ENCODE results near the gene BABAM2. TPM values are rescaled to one million over a fixed set of nuclear protein-coding genes. Genes with fewer than 3 reads are reported as not detected.

The BABAM2 gene
- total RNA-seq, 4 donors from 2014 or later: 34.4 to 44.9 (median 38.3) TPM

DNA sequence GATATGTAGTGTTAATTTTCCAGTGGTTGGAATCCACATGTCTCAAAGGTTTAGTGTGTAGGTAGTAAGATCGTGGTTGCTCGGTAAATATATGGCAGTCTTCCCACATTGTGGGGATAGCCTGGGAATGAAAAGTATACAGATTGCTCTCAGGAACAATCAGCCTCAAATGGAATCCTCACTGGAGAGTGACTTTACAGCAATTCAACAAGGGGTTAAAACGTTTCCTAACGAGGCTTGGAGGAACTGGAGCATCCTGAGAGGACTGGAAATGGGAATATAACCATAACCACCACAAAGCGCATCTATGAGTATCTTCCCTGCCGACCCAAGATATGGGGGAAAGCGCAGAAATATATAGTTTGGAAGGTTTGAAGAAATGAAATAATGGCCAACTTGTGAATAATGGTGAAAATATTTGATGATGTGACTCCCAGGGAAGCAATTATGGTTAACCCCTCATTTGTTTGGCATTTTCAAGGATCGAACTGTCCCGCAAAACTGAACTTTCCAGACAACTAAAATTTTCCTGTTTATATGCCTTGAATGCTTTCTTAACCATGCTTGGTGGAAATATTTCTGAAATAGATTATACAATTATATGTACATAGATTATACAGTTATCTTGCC, 401.4 kb downstream of the BABAM2 start:
- TF ChIP-seq, protein P1, sequence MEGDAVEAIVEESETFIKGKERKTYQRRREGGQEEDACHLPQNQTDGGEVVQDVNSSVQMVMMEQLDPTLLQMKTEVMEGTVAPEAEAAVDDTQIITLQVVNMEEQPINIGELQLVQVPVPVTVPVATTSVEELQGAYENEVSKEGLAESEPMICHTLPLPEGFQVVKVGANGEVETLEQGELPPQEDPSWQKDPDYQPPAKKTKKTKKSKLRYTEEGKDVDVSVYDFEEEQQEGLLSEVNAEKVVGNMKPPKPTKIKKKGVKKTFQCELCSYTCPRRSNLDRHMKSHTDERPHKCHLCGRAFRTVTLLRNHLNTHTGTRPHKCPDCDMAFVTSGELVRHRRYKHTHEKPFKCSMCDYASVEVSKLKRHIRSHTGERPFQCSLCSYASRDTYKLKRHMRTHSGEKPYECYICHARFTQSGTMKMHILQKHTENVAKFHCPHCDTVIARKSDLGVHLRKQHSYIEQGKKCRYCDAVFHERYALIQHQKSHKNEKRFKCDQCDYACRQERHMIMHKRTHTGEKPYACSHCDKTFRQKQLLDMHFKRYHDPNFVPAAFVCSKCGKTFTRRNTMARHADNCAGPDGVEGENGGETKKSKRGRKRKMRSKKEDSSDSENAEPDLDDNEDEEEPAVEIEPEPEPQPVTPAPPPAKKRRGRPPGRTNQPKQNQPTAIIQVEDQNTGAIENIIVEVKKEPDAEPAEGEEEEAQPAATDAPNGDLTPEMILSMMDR (IDR thresholded peaks at IDR 0.05; ENCODE audit: low read depth): no peak

DNA sequence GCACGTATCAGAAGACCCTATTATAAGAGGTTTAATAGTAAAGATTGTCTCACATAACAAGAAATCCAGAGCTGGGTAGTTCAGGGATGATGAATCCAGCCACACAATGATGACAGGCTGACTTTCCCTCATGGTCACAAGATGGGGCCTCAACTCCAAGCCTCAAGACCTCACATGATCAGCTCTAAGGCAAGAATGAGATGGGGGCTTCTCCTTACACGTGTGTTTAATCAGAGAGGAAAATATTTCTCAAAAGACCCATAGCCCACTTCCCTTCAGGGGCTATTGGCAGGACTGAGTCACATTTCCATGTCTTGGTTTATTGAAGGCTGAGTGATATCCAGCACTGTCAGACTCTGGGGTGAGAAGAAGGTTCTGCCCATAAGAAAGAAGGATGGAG, 402.0 kb downstream of the BABAM2 start:
- TF ChIP-seq, protein P1 (IDR thresholded peaks at IDR 0.05; ENCODE audit: low read depth): no peak

DNA sequence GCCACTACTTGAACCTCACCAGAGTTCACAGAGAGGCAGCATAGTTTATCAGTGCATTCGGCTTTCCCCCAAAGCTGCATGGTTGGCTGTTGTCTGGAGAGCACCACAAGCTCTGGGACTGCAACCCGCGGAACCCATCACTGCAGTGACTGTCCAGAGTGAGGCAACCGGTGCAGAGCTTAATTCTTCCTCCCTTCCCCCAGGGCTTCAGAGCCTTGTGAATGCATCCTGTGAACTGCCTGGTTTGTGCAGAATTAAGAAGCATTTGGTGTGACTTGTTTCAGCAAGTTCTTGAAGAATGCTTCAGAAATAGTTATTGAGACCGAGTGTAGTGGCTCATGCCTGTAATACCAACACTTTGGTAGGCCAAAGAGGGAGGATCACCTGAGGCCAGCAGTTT, 402.9 kb downstream of the BABAM2 start:
- TF ChIP-seq, protein P1 (IDR thresholded peaks at IDR 0.05; ENCODE audit: low read depth): no peak

DNA sequence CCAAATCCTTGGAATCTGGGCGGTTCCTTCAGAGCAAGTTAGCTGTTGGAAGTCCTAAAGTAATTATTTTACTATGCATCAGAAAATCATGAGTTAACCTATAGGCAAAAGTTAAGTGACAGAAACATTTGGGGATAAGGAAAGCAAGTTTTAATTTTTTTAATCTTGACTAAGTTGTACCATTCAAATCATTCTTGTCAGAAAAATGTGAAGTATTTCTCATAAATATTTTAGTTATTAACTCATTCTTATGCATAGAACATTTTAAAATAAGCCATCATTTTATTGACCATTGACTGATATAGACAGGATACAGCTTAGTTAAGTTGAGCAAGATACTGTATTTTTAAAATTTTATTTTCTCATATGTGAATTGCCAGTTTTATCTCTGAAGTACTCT, 403.9 kb downstream of the BABAM2 start:
- TF ChIP-seq, protein P1 (IDR thresholded peaks at IDR 0.05; ENCODE audit: low read depth): no peak

DNA sequence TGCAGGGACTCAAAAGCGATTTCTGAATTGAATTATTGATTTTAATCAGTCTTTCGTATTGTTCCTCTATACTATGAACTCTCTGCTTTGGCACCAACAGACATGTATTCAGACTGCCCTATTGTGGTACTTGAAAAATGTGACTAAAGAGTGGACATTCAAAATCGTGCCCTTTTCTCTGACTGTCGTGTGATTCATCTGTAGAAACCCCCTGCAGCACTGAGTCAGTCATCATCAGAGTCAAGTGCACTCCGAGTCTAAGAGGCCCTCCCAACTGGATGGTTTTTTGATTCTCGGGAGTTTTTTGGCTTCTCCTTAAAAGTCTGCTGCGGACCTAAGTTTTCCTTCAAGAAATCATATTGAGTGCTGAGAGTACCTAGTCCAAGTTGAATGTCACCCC, 405.7 kb downstream of the BABAM2 start:
- TF ChIP-seq, protein P1 (IDR thresholded peaks at IDR 0.05; ENCODE audit: low read depth): no peak

DNA sequence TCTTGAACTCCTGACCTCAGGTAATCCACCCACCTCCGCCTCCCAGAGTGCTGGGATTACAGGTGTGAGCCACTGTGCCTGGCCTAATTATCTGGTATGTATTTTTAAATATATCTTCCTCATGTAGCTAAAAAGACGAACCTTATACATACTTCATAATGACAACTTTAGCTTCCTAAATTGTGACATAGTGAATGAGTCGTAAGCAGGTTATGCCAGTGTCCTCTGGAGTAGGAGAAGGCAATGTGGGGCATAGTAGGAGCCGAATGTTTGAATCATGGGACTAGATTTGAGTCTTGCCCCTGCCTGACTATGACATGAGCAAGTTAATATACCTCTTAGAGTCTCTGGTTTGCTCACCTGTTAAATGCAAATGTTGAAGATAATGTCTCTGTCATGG, 406.4 kb downstream of the BABAM2 start:
- TF ChIP-seq, protein P1 (IDR thresholded peaks at IDR 0.05; ENCODE audit: low read depth): no peak

DNA sequence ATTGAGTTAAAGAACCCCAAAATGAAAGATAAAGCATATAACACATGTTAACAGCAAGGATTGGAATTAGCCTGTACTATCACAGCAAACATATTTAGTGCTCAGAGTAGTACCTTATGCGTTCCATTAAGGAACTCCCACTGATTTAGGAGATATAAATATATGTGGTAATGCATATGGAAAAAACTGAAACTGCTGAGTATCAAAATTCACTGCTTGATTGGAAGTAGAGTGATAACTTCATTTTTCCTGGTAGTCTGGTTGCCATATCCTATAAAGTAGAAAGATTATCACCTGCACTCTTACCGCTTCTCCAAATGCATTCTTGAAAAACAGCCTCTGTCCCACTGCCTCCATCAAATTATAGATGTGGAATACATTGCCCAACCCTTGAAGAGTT, 407.0 kb downstream of the BABAM2 start:
- TF ChIP-seq, protein P1 (IDR thresholded peaks at IDR 0.05; ENCODE audit: low read depth): no peak
